HG03045 (cell line): ENCODE data around the gene SEZ6.

Experiments
- ATAC-seq: cut with Tn5 transposase; IDR thresholded peaks from one replicate; pipeline ENCODE4 v1.9.1; 2021; ENCODE audit warnings: mild to moderate bottlenecking, moderate library complexity; ENCODE audit not compliant: unreplicated experiment

Gene SEZ6

GRCh38 chr17:28956861-28957260, 49.0 kb downstream of the SEZ6 start:
- no peak for ATAC-seq

GRCh38 chr17:28956112-28956511, 49.7 kb downstream of the SEZ6 start:
- no peak for ATAC-seq

GRCh38 chr17:28955408-28955807, 50.4 kb downstream of the SEZ6 start:
- ATAC-seq, result no peak

GRCh38 chr17:28954886-28955285, 50.9 kb downstream of the SEZ6 start:
- ATAC-seq, result no peak

GRCh38 chr17:28953444-28954118, 52.3 kb downstream of the SEZ6 start:
- ATAC-seq, result no peak

- peak; percentile 56 for ATAC-seq
Observed at GRCh38 chr17:28951991-28952975, 53.5 kb downstream of the SEZ6 start.

- ATAC-seq, result peak; percentile 54
Observed at GRCh38 chr17:28951428-28951990, 54.3 kb downstream of the SEZ6 start, which contains the start of gene PHF12. PHF12 (minus strand) TSS chr17:28951518; CDS start chr17:28950960, 558 bp downstream.

GRCh38 chr17:28950752-28951427, 54.9 kb downstream of the SEZ6 start:
- ATAC-seq, result no peak

- ATAC-seq, result no peak
Observed at GRCh38 chr17:28950017-28950751, 55.6 kb downstream of the SEZ6 start.

GRCh38 chr17:28949185-28950016, 56.4 kb downstream of the SEZ6 start:
- ATAC-seq, result no peak

GRCh38 chr17:28948873-28949184, 57.0 kb downstream of the SEZ6 start:
- no peak for ATAC-seq

GRCh38 chr17:28948342-28948741, 57.5 kb downstream of the SEZ6 start:
- no peak for ATAC-seq

- ATAC-seq, result no peak
Observed at GRCh38 chr17:28947639-28948038, 58.2 kb downstream of the SEZ6 start.

GRCh38 chr17:28946239-28946638, 59.6 kb downstream of the SEZ6 start:
- ATAC-seq, result no peak

GRCh38 chr17:28944862-28945741, 60.7 kb downstream of the SEZ6 start:
- ATAC-seq, result no peak

- no peak for ATAC-seq
Observed at GRCh38 chr17:28944343-28944742, 61.5 kb downstream of the SEZ6 start.

- ATAC-seq, result no peak
Observed at GRCh38 chr17:28942925-28943324, 62.9 kb downstream of the SEZ6 start.

- ATAC-seq, result no peak
Observed at GRCh38 chr17:28941251-28941650, 64.6 kb downstream of the SEZ6 start.

- ATAC-seq, result no peak
Observed at GRCh38 chr17:28940675-28941074, 65.2 kb downstream of the SEZ6 start.
